HEK293 (cell line): ENCODE results near the gene PHYKPL.

Source experiments
- CTCF ChIP-seq: fragments of 450-650 bp; formaldehyde crosslinking; IDR thresholded peaks from 2 replicates; pipeline ENCODE4 v1.5.1; 2016; ENCODE audit warnings: missing biosample characterization, missing genetic modification characterization
- EGR2 ChIP-seq: fragments of 450-650 bp; formaldehyde crosslinking; IDR thresholded peaks from 2 replicates; pipeline ENCODE4 v1.5.1; 2016; ENCODE audit warnings: low read depth, missing biosample characterization, missing genetic modification characterization
- GLIS2 ChIP-seq: fragments of 450-650 bp; formaldehyde crosslinking; IDR thresholded peaks from 2 replicates; pipeline ENCODE4 v1.5.1; 2016; ENCODE audit warnings: missing biosample characterization, missing genetic modification characterization
- KLF7 ChIP-seq: fragments of 450-650 bp; formaldehyde crosslinking; IDR thresholded peaks from 2 replicates; pipeline ENCODE4 v1.5.1; 2016; ENCODE audit warnings: missing biosample characterization, missing genetic modification characterization, borderline replicate concordance
- REST ChIP-seq: fragments of 450-650 bp; formaldehyde crosslinking; IDR thresholded peaks from 2 replicates; pipeline ENCODE4 v1.5.1; 2016; ENCODE audit warnings: missing biosample characterization, missing genetic modification characterization
- ZBTB7A ChIP-seq: fragments of 450-650 bp; formaldehyde crosslinking; IDR thresholded peaks from 2 replicates; pipeline ENCODE4 v1.5.1; 2016; ENCODE audit warnings: low read depth, missing biosample characterization, missing genetic modification characterization
- ZEB2 ChIP-seq: fragments of 450-650 bp; formaldehyde crosslinking; IDR thresholded peaks from 2 replicates; pipeline ENCODE4 v1.5.1; 2016; ENCODE audit warnings: missing biosample characterization, missing genetic modification characterization
- ZNF2 ChIP-seq: fragments of 450-650 bp; formaldehyde crosslinking; IDR thresholded peaks from 2 replicates; pipeline ENCODE4 v1.5.1; 2016; ENCODE audit warnings: missing biosample characterization, missing genetic modification characterization
- ZNF24 ChIP-seq: fragments of 450-650 bp; formaldehyde crosslinking; IDR thresholded peaks from 2 replicates; pipeline ENCODE4 v1.5.1; 2016; ENCODE audit warnings: missing biosample characterization, missing genetic modification characterization
- ZNF398 ChIP-seq: fragments of 450-650 bp; formaldehyde crosslinking; IDR thresholded peaks from 2 replicates; pipeline ENCODE4 v1.5.1; 2017; ENCODE audit warnings: missing biosample characterization, missing genetic modification characterization
- ZNF48 ChIP-seq: fragments of 450-650 bp; formaldehyde crosslinking; IDR thresholded peaks from 2 replicates; pipeline ENCODE4 v1.5.1; 2016; ENCODE audit warnings: missing biosample characterization, missing genetic modification characterization
- ZNF501 ChIP-seq: fragments of 450-650 bp; formaldehyde crosslinking; IDR thresholded peaks from 2 replicates; pipeline ENCODE4 v1.5.1; 2016; ENCODE audit warnings: missing biosample characterization, missing genetic modification characterization
- ZNF624 ChIP-seq: fragments of 450-650 bp; formaldehyde crosslinking; IDR thresholded peaks from 2 replicates; pipeline ENCODE4 v1.5.1; 2017; ENCODE audit warnings: missing biosample characterization, missing genetic modification characterization

GRCh38 chr5:178218237-178218776 lies 14.3 kb downstream of the PHYKPL start:
- TF ChIP-seq ZEB2 (tag by site-specific recombination) (no peak), CTCF (no peak), ZNF501 (no peak), ZNF624 (no peak), GLIS2 (tag by site-specific recombination) (no peak), ZNF398 (tag by site-specific recombination) (no peak), ZNF48 (tag by site-specific recombination) (no peak), ZNF24 (tag by site-specific recombination) (no peak), EGR2 (tag by site-specific recombination) (no peak), KLF7 (tag by site-specific recombination) (no peak), ZBTB7A (tag by site-specific recombination) (no peak), ZNF2 (tag by site-specific recombination) (no peak), REST (no peak)
